IPS DF 4.7 (cell line): ENCODE data around the gene PNPLA4.
A peak's percentile ranks its signal among the peaks of the same experiment; 100 is the strongest.

Source experiments
- DNase-seq: peaks from one replicate; pipeline ENCODE4 v3.0.0-alpha.2; 2013; ENCODE audit warnings: low spot score; ENCODE audit errors: extremely low read depth

Gene PNPLA4

DNA sequence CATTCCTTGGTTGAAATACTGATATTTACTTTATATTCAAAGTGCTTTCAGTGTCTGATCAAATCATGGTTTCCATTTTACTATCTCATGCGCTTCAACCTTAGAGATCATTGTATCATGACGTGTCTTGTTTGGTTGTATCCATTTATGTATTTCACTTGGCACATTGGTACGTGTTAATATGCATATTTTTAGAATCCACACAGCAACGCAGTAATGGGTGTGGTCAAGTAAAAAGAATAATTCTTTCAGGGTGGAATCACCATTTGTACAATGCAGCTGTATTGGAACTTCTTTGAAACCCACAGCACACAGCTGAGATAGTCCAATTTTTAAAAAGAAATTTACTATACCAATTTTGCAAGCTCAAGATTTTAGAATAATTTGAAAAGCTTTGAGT lies 55.2 kb downstream of the PNPLA4 start:
- DNase-seq: no peak

DNA sequence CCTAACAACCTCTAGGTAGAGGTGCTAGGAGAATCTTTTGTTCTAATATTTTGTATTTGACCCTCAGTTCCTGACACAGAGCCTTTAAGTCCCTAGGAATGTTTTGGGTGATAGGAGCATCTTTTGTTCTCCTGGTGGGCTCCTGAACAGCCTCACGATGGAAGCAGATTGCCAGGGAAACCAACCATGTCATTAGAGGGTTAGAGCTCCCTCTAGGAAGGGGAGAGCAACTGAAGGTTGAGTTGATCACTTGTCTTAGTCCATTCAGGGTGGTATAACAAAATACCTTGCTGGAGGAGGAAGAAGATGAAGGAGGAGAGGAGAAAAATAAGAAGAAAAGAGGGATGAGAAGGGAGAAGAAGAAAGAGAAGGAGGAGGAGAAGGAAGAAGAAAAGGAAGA lies 75.0 kb downstream of the PNPLA4 start:
- peak; percentile 1 for DNase-seq
